Chondrocyte (in vitro differentiated cells): ENCODE data around the gene DCLK2. TPM values are rescaled to one million over a fixed set of nuclear protein-coding genes. Genes with fewer than 3 reads are reported as not detected.
A peak's percentile ranks its signal among the peaks of the same experiment; 100 is the strongest.

ENCODE experiments used
- DNase-seq: peaks from one replicate; pipeline ENCODE4 v3.0.0; 2021; ENCODE audit warnings: mixed read lengths, low spot score
- H3K27ac Mint-ChIP-seq: one replicate; pipeline ENCODE4 v1.8.0; 2021; ENCODE audit warnings: mild to moderate bottlenecking, moderate library complexity, mixed read lengths; ENCODE audit not compliant: unreplicated experiment
- H3K27me3 Mint-ChIP-seq: 2 replicates; pipeline ENCODE4 v1.8.0; 2021; ENCODE audit warnings: low read depth, mixed read lengths
- H3K36me3 Mint-ChIP-seq: 2 replicates; pipeline ENCODE4 v1.8.0; 2021; ENCODE audit warnings: low read depth, mixed read lengths
- H3K4me1 Mint-ChIP-seq: 2 replicates; pipeline ENCODE4 v1.8.0; 2021; ENCODE audit warnings: low read depth, mild to moderate bottlenecking, mixed read lengths
- H3K4me3 Mint-ChIP-seq: one replicate; pipeline ENCODE4 v1.8.0; 2021; ENCODE audit warnings: mild to moderate bottlenecking, moderate library complexity, mixed read lengths; ENCODE audit not compliant: unreplicated experiment
- H3K9me3 Mint-ChIP-seq: 2 replicates; pipeline ENCODE4 v1.8.0; 2021; ENCODE audit warnings: low read depth, mixed read lengths
- total RNA-seq: library from RNA; stranded (reverse); gene quantifications from 3 replicates; pipeline ENCODE4 v1.2.1, GENCODE V29; 2021
- TF ChIP-seq, protein P1 (sequence below): fragments of 200-600 bp; sonication (generic); IDR thresholded peaks from 2 replicates; pipeline ENCODE4 v1.5.0; 2021; ENCODE audit warnings: antibody characterized with exemption, mild to moderate bottlenecking, moderate library complexity

DCLK2 gene
- total RNA-seq, 1 donor from 2014 or later = 20.0 TPM

DNA sequence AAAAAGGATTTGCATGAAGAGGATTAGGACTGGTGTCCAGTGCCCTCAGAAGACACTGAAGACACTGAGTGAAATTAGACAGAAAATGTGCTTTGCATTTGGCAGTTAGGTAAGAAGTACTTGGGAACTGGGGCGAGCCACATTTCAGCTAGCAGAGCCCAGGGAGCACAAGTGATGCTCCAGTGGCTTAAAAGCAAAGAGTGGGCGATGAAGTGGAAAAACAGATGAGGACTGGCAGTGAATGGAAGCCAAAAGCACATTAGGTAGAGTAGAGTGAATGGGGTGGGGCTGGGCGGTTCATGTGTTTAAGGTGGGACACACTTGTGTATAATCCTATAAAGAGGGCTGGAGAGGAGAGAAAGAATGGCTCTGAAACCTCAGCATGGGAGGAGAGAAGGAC is 18.4 kb downstream of the DCLK2 start:
- Mint-ChIP-seq H3K27ac (no peak overlapping the region), H3K4me1 (peaks cover 3% of the 10 kb centered on the region), H3K4me3 (no peak overlapping the region), H3K27me3 (no peaks in the 10 kb centered on the region), H3K36me3 (peaks cover 2% of the 10 kb centered on the region), H3K9me3 (no peaks in the 10 kb centered on the region)
- TF ChIP-seq, protein P1, sequence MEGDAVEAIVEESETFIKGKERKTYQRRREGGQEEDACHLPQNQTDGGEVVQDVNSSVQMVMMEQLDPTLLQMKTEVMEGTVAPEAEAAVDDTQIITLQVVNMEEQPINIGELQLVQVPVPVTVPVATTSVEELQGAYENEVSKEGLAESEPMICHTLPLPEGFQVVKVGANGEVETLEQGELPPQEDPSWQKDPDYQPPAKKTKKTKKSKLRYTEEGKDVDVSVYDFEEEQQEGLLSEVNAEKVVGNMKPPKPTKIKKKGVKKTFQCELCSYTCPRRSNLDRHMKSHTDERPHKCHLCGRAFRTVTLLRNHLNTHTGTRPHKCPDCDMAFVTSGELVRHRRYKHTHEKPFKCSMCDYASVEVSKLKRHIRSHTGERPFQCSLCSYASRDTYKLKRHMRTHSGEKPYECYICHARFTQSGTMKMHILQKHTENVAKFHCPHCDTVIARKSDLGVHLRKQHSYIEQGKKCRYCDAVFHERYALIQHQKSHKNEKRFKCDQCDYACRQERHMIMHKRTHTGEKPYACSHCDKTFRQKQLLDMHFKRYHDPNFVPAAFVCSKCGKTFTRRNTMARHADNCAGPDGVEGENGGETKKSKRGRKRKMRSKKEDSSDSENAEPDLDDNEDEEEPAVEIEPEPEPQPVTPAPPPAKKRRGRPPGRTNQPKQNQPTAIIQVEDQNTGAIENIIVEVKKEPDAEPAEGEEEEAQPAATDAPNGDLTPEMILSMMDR = no peak
- no peak for DNase-seq

DNA sequence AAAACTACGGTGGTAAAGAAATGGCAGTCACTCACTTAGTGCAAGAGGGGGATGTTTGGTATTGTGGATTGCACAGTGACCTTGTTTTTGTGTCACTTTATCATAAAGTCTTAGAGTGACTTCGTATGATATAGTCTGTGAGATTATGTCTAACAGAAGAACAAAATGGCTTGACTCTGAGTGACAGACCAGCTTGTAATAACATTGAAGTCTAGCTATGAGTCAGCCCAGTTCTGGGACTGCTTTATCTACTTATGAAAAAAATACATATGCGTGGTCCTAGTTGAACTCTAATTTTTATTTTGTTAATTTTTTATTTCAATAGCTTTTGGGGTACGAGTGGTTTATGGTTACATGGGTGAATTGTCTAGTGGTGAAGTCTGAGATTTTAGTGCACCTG is 20.0 kb downstream of the DCLK2 start:
- Mint-ChIP-seq H3K9me3 (no peaks in the 10 kb centered on the region), H3K27me3 (no peaks in the 10 kb centered on the region), H3K36me3 (no peaks in the 10 kb centered on the region), H3K4me3 (peak overlapping the region; percentile 45), H3K4me1 (peaks cover 3% of the 10 kb centered on the region), H3K27ac (no peak overlapping the region)
- TF ChIP-seq, protein P1 = no peak
- no peak for DNase-seq

DNA sequence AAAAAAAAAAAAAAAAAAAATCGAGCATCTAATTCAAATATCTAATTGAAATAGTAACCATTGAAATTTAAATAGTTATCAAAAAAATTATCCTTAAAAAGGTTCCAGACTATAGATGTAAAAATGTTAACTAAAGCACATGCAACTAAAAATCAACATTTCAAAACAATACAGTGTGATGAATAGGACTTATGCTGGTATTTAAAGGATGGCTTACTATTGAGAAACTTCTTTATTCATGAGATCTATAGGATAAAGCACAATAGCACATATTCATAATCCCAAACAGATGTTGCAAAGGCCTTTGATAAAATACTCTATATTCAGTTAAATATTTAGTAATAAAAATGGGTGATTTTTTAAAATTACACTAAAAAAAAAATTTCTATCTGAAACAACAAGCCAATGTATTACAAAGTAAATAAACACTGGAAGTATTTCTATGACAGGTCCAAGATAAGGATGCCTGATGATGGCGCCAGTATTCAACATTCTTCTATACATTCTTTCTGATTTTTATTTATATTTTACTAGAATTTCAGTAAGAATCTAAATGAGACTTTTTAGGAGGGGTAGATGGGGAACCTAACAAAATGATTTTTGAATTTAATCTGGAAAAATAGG is 26.3 kb downstream of the DCLK2 start:
- H3K36me3 Mint-ChIP-seq = peaks cover 7% of the 10 kb centered on the region
- TF ChIP-seq, protein P1 = peak; percentile 60

DNA sequence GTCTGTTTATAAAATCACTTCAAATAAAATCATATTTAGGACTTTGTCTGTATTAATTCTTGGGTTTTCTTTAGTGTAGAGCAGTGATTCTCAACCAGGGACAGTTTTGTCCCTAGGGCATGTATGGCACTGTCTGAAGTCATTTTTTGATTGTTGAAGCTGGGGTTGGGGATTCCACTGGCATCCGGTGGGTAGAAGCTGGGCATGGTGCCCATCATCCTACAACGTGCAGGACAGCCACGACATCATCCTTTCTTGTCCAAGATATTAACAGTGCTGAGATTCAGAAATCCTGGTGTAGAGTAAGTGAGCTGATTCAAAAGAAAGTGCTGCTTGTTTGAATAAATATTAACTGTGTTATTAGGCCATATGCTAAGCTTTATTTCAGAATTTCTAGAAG is 28.6 kb downstream of the DCLK2 start:
- H3K9me3 Mint-ChIP-seq = peaks cover 2% of the 10 kb centered on the region
- H3K27me3 Mint-ChIP-seq = no peaks in the 10 kb centered on the region
- TF ChIP-seq, protein P1 = no peak
- H3K27ac Mint-ChIP-seq = peak overlapping the region; percentile 60
- peaks cover 23% of the 10 kb centered on the region for H3K4me1 Mint-ChIP-seq
- no peak for DNase-seq
- no peak overlapping the region for H3K4me3 Mint-ChIP-seq
- peaks cover 9% of the 10 kb centered on the region for H3K36me3 Mint-ChIP-seq

More for the DNA sequence above, 26.3 kb downstream of the DCLK2 start:
- H3K9me3 Mint-ChIP-seq = no peaks in the 10 kb centered on the region
- H3K27ac Mint-ChIP-seq = no peak overlapping the region
- H3K4me1 Mint-ChIP-seq = peaks cover 20% of the 10 kb centered on the region
- no peak for DNase-seq
- no peak overlapping the region for H3K4me3 Mint-ChIP-seq
- no peaks in the 10 kb centered on the region for H3K27me3 Mint-ChIP-seq

DNA sequence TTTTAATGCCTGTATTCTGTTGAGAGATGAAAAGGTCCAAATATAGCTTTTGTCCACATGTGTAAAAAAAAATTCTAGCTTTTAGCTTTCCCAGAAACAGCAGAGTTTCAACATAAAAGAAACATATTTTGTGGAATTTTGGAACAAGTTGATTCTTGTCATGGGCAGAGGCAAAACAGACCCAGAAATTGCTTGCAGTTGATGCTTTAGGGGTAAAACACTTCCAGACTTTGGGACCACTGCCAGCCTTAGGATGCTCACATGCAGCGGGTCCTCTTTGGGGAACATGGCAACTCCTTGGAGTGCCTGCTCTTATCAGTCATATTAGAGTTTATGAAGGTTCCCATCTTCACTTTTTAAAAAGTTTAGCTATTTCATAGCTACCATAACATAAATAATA is 30.4 kb downstream of the DCLK2 start:
- Mint-ChIP-seq H3K9me3 (peaks cover 11% of the 10 kb centered on the region), H3K27me3 (no peaks in the 10 kb centered on the region), H3K36me3 (peaks cover 10% of the 10 kb centered on the region), H3K4me1 (peaks cover 39% of the 10 kb centered on the region), H3K27ac (no peak overlapping the region), H3K4me3 (no peak overlapping the region)
- TF ChIP-seq, protein P1 = no peak
- DNase-seq = no peak
